EL (cell line): ENCODE data around the gene RXRA.

Experiments
- DNase-seq: peaks from one replicate; pipeline ENCODE4 v3.0.0-alpha.2; 2016

Gene RXRA

GRCh38 chr9:134370638-134371037 lies 44.4 kb downstream of the RXRA start:
- no peak for DNase-seq

GRCh38 chr9:134371731-134372130 lies 45.5 kb downstream of the RXRA start:
- no peak for DNase-seq

GRCh38 chr9:134372581-134373267 lies 46.5 kb downstream of the RXRA start:
- DNase-seq = no peak

GRCh38 chr9:134373269-134373668 lies 47.0 kb downstream of the RXRA start:
- no peak for DNase-seq

- no peak for DNase-seq
These were observed 47.7 kb downstream of the RXRA start for GRCh38 chr9:134373953-134374300.

GRCh38 chr9:134374301-134375010 lies 48.2 kb downstream of the RXRA start:
- DNase-seq = no peak

- DNase-seq = no peak
These were observed 48.7 kb downstream of the RXRA start for GRCh38 chr9:134375011-134375390.

- DNase-seq = no peak
These were observed 49.5 kb downstream of the RXRA start for GRCh38 chr9:134375430-134376385.

- DNase-seq = no peak
These were observed 50.3 kb downstream of the RXRA start for GRCh38 chr9:134376386-134377142.

- DNase-seq = no peak
These were observed 50.9 kb downstream of the RXRA start for GRCh38 chr9:134377143-134377484.

GRCh38 chr9:134377976-134378375 lies 51.7 kb downstream of the RXRA start:
- DNase-seq = no peak

- DNase-seq = peak; percentile 37
These were observed 52.7 kb downstream of the RXRA start for GRCh38 chr9:134378901-134379338.

GRCh38 chr9:134379831-134380365 lies 53.6 kb downstream of the RXRA start:
- peak; percentile 65 for DNase-seq

- DNase-seq = no peak
These were observed 54.5 kb downstream of the RXRA start for GRCh38 chr9:134380542-134381271.

GRCh38 chr9:134381272-134381661 lies 55.0 kb downstream of the RXRA start:
- DNase-seq = no peak

- DNase-seq = no peak
These were observed 55.6 kb downstream of the RXRA start for GRCh38 chr9:134381671-134382516.

GRCh38 chr9:134382733-134383132 lies 56.5 kb downstream of the RXRA start:
- no peak for DNase-seq

GRCh38 chr9:134383148-134383547 lies 56.9 kb downstream of the RXRA start:
- DNase-seq = no peak

GRCh38 chr9:134384811-134385479 lies 58.7 kb downstream of the RXRA start:
- DNase-seq = no peak

- no peak for DNase-seq
These were observed 59.7 kb downstream of the RXRA start for GRCh38 chr9:134385915-134386314.
